Breast epithelium (tissue), 4 donors: Measurements from ENCODE around the gene ENOX1. TPM values are rescaled to one million over a fixed set of nuclear protein-coding genes. Genes with fewer than 3 reads are reported as not detected.

ENCODE experiments used
- DNase-seq, 2 donors: peaks; one replicate each; pipeline ENCODE4 v3.0.0-alpha.2; 2019; ENCODE audit warnings: low spot score in 2 of 2
- H3K27ac ChIP-seq, 2 donors: fragments of 200-600 bp; sonication (generic) in 1 of 2; one replicate each; pipeline ENCODE4 v1.5.1; 2016 to 2019; ENCODE audit warnings: mild to moderate bottlenecking in 1 of 2
- H3K27me3 ChIP-seq, 2 donors: fragments of 200-600 bp; sonication (generic) in 1 of 2; one replicate each; pipeline versions ENCODE4 v1.5.1 to v1.6.0; 2017 to 2019; ENCODE audit warnings: control low read depth in 1 of 2, mild to moderate bottlenecking in 1 of 2
- H3K36me3 ChIP-seq: fragments of 200-600 bp; one replicate; pipeline ENCODE4 v1.5.1; 2019
- H3K4me1 ChIP-seq, 2 donors: fragments of 200-600 bp; sonication (generic); one replicate each; pipeline ENCODE4 v1.5.1; 2016 to 2019; ENCODE audit warnings: control low read depth in 1 of 2
- H3K4me3 ChIP-seq, 3 donors: fragments of 200-600 bp; sonication (generic); 1 replicate in 2 of 3; 2 replicates in 1 of 3; pipeline ENCODE4 v1.5.1; 2016 to 2019; ENCODE audit warnings: mild to moderate bottlenecking in 3 of 3, moderate library complexity in 2 of 3
- H3K9me3 ChIP-seq, 2 donors: fragments of 200-600 bp; sonication (generic) in 1 of 2; one replicate each; pipeline ENCODE4 v1.5.1; 2016 to 2019; ENCODE audit warnings: control low read depth in 1 of 2
- POLR2A ChIP-seq: fragments of 450-650 bp; IDR thresholded peaks from one replicate; pipeline ENCODE4 v1.6.1; 2016; ENCODE audit warnings: antibody characterized with exemption, mild to moderate bottlenecking, moderate library complexity
- POLR2AphosphoS5 ChIP-seq, 3 donors: sonication (generic); formaldehyde crosslinking; IDR thresholded peaks; one replicate each; pipeline ENCODE4 v1.6.1; 2017; ENCODE audit warnings: antibody characterized with exemption in 3 of 3
- intact Hi-C: fragments of 100-400 bp; cut with DNase I; formaldehyde crosslinking; loops from one replicate; pipeline ENCODE4 v1.15.1; 2023; ENCODE audit warnings: low total_unique reads
- total RNA-seq, 3 donors: library from RNA; depleted of rRNA; stranded (reverse); fragments of >200 nt; gene quantifications; one replicate each; pipeline ENCODE4 v1.1.0, GENCODE V29; 2016
- TF ChIP-seq, protein P1 (sequence below), 3 donors: fragments of 450-650 bp; IDR thresholded peaks; one replicate each; pipeline ENCODE4 v1.5.1; 2016 to 2017; ENCODE audit warnings: antibody characterized with exemption in 3 of 3, mild to moderate bottlenecking in 3 of 3, moderate library complexity in 3 of 3

The ENOX1 gene
- total RNA-seq, 3 donors from 2014 or later, result 1.9 to 2.3 (median 2.0) TPM

DNA sequence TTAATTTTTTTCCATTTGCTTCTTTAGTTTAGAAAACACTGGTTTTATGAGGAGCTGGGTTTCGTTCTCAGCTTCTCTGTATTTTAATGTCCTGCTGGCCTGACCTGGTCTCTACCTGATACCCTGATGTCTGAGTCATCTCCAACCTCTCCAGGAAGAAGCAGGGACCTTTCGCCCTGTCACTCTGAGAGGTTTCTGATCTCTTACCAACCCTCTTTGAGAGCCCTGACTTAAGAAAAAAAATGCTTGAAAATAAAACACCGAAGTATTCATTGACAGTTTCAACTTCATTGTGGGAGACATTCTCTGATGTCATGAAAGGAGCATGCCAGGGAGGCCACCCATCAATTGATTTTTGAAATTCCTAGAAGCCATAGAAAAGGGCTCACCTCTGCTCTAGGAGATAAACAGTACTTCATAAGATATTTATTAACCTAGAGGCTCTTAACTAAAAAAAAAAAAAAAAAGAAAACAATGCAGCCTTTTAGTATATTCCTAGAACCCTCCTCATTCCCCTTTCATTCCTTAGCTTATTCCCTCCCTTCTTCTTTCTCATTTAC, 234.8 kb downstream of the ENOX1 start:
- Histone ChIP-seq H3K27ac (no peak overlapping the region), H3K9me3 (no peaks in the 10 kb centered on the region), H3K36me3 (no peaks in the 10 kb centered on the region), H3K4me1 (no peaks in the 10 kb centered on the region), H3K4me3 (no peak overlapping the region), H3K27me3 (no peaks in the 10 kb centered on the region)
- intact Hi-C loops, result no loop called here
- no peak for TF ChIP-seq POLR2A
- TF ChIP-seq, protein P1, sequence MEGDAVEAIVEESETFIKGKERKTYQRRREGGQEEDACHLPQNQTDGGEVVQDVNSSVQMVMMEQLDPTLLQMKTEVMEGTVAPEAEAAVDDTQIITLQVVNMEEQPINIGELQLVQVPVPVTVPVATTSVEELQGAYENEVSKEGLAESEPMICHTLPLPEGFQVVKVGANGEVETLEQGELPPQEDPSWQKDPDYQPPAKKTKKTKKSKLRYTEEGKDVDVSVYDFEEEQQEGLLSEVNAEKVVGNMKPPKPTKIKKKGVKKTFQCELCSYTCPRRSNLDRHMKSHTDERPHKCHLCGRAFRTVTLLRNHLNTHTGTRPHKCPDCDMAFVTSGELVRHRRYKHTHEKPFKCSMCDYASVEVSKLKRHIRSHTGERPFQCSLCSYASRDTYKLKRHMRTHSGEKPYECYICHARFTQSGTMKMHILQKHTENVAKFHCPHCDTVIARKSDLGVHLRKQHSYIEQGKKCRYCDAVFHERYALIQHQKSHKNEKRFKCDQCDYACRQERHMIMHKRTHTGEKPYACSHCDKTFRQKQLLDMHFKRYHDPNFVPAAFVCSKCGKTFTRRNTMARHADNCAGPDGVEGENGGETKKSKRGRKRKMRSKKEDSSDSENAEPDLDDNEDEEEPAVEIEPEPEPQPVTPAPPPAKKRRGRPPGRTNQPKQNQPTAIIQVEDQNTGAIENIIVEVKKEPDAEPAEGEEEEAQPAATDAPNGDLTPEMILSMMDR (IDR thresholded peaks at IDR 0.05), result no peak
- no peak for TF ChIP-seq POLR2AphosphoS5 (IDR thresholded peaks at IDR 0.05)
- DNase-seq, result no peak

DNA sequence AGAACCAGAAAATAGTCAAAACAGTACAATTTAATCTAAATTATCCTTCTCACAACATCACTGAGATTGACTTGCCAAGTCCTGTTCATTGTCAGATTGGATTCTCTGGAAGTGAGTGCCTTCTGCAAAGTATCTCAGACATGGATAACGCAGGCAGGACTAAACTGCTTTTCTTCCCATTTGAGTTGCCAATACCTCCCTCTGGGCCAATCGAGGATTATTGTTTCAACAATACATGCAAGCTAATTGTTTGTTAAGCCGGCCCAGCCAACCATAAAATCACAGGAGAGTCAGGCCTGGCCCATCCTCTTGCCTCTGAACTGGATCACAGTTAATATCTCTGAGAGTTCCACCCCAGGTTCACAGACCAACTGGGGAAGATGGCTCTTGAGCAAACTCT, 240.0 kb downstream of the ENOX1 start:
- Histone ChIP-seq H3K36me3 (no peaks in the 10 kb centered on the region), H3K27ac (no peak overlapping the region), H3K27me3 (no peaks in the 10 kb centered on the region), H3K9me3 (no peaks in the 10 kb centered on the region), H3K4me3 (no peak overlapping the region), H3K4me1 (no peaks in the 10 kb centered on the region)
- no peak for DNase-seq
- no peak for TF ChIP-seq POLR2A
- TF ChIP-seq, protein P1 (IDR thresholded peaks at IDR 0.05), result no peak
- TF ChIP-seq POLR2AphosphoS5 (IDR thresholded peaks at IDR 0.05), result no peak
- intact Hi-C loops, result no loop called here

DNA sequence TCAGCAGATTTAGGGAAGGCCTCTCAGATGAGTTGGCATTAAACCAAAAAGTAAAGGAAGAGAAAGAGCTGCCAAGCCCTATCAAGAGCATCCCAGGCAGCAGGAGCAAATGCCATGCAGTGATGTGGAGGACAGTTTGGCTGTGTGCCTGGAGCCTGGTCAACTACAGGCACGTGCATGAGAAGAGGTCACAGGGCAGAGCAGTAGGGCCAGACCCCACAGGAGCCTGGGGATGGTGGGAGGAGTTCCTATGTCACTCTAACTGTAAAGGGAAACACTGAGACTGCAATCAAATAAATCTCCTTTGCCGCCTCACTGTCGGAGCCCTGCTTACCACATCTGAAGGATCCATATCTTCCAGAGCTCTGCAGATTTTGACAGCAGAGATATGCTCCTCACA, 240.5 kb downstream of the ENOX1 start:
- Histone ChIP-seq H3K27me3 (no peaks in the 10 kb centered on the region), H3K27ac (peak overlapping the region in 1 of 2 donors; percentile 8), H3K4me1 (no peaks in the 10 kb centered on the region), H3K9me3 (no peaks in the 10 kb centered on the region), H3K4me3 (no peak overlapping the region), H3K36me3 (no peaks in the 10 kb centered on the region)
- TF ChIP-seq, protein P1 (IDR thresholded peaks at IDR 0.05), result no peak
- TF ChIP-seq POLR2AphosphoS5 (IDR thresholded peaks at IDR 0.05) (no peak), POLR2A (no peak)
- DNase-seq, result no peak
- intact Hi-C loops, result no loop called here

- H3K27ac ChIP-seq, result no peak overlapping the region
- no peak for DNase-seq
- H3K4me1 ChIP-seq, result no peaks in the 10 kb centered on the region
- no peaks in the 10 kb centered on the region for H3K36me3 ChIP-seq
- H3K27me3 ChIP-seq, result no peaks in the 10 kb centered on the region
- TF ChIP-seq POLR2AphosphoS5 (IDR thresholded peaks at IDR 0.05), result peak in 1 of 3 donors; percentile 38
- no peak for TF ChIP-seq POLR2A
- no peak overlapping the region for H3K4me3 ChIP-seq
- intact Hi-C loops, result no loop called here
- H3K9me3 ChIP-seq, result no peaks in the 10 kb centered on the region
Observed at GRCh38 chr13:43545317-43545874, 241.4 kb downstream of the ENOX1 start.

DNA sequence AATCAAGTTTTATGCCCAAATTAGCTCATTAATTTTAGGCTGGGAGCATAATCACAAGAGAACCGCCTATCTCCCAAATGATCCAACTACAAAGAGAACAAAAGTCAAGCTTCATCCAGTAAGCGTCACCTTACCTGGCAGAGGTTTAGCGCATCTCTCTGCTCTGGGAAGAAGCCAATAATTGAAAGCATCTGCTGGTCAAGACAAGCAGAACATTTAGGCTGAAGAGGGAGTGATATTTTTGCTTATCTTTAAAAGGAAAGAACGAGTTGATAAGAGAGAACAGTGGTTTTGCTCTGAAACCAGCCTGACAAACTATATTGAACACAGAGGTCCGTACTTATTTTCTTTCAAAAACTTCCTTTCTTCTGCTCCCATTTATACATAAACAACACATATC, 242.1 kb downstream of the ENOX1 start:
- Histone ChIP-seq H3K27me3 (no peaks in the 10 kb centered on the region), H3K9me3 (no peaks in the 10 kb centered on the region), H3K4me1 (no peaks in the 10 kb centered on the region), H3K36me3 (no peaks in the 10 kb centered on the region), H3K27ac (no peak overlapping the region), H3K4me3 (no peak overlapping the region)
- intact Hi-C loops, result no loop called here
- no peak for DNase-seq
- TF ChIP-seq, protein P1 (IDR thresholded peaks at IDR 0.05), result no peak
- TF ChIP-seq POLR2AphosphoS5 (IDR thresholded peaks at IDR 0.05), result no peak
- TF ChIP-seq POLR2A, result no peak
